Measurements from ENCODE around the gene SINHCAF. TPM values are rescaled to one million over a fixed set of nuclear protein-coding genes. Genes with fewer than 3 reads are reported as not detected.

The SINHCAF gene
- total RNA-seq, 1 experiment from 2014 or later = 179 TPM

- TF ChIP-seq POLR2A (IDR thresholded peaks at IDR 0.05; ENCODE audit: borderline replicate concordance, extremely low read depth, insufficient read depth, insufficient read length) = no peak
- no peak for TF ChIP-seq SP1 (IDR thresholded peaks at IDR 0.05; ENCODE audit: low read depth)
- no peak for TF ChIP-seq JUND (IDR thresholded peaks at IDR 0.05)
- no peak for TF ChIP-seq YY1 (IDR thresholded peaks at IDR 0.05; ENCODE audit: extremely low read depth, insufficient replicate concordance, low read depth, low read length)
- no peak for TF ChIP-seq ELF1 (IDR thresholded peaks at IDR 0.05; ENCODE audit: borderline replicate concordance, low read depth)
- no peak for TF ChIP-seq ATF3 (IDR thresholded peaks at IDR 0.05)
- no peak for TF ChIP-seq MAX (IDR thresholded peaks at IDR 0.05)
These were observed 37.5 kb upstream of the SINHCAF start (continued) for GRCh38 chr12:31363416-31363809.

GRCh38 chr12:31362759-31363415, 36.9 kb upstream of the SINHCAF start:
- H3K4me2 ChIP-seq (ENCODE audit: low read length) = no peak overlapping the region
- no TSS peak for BruUV-seq (replicated peaks)

More at GRCh38 chr12:31362759-31363415, 36.9 kb upstream of the SINHCAF start:
- intact Hi-C loops (cut with micrococcal nuclease) = no loop called here
- CTCF ChIA-PET = interaction anchor here (2.0 kb wide), 1 partner anchor 112 kb away, joined by 4 read pairs; no protein-coding TSS in a partner anchor
- no peak for DNase-seq (ENCODE audit: low read depth, low spot score)
- TF ChIP-seq TCF7L2 (IDR thresholded peaks at IDR 0.05; ENCODE audit: borderline replicate concordance, extremely low read depth, insufficient read depth, insufficient read length) = no peak
- TF ChIP-seq CEBPB (IDR thresholded peaks at IDR 0.05; ENCODE audit: low read depth) = no peak
- TF ChIP-seq FOSL1 (IDR thresholded peaks at IDR 0.05; ENCODE audit: low read depth) = no peak
- TF ChIP-seq ATF3 (IDR thresholded peaks at IDR 0.05) = no peak
- peak; percentile 46 for TF ChIP-seq RAD21 (IDR thresholded peaks at IDR 0.05; ENCODE audit: low read depth)
- TF ChIP-seq SP1 (IDR thresholded peaks at IDR 0.05; ENCODE audit: low read depth) = no peak
- Histone ChIP-seq H3K9me3 (ENCODE audit: control insufficient read depth in 1 of 2, insufficient read depth in 1 of 2, low read depth in 1 of 2, low read length in 2 of 2) (no peaks in the 10 kb centered on the region), H3K9me2 (ENCODE audit: insufficient read depth) (no peaks in the 10 kb centered on the region), H3K27me3 (ENCODE audit: insufficient read depth, low read length) (no peaks in the 10 kb centered on the region), H2AFZ (ENCODE audit: low read depth, low read length, poor library complexity, severe bottlenecking) (no peak overlapping the region), H3K79me2 (ENCODE audit: insufficient read depth, low read length) (no peaks in the 10 kb centered on the region), H3K36me3 (ENCODE audit: control insufficient read depth in 1 of 2, insufficient read depth in 2 of 2, low read length in 2 of 2) (no peaks in the 10 kb centered on the region), H3K4me3 (replicated peaks in 1 of 2; ENCODE audit: low read depth in 1 of 2, low read length in 2 of 2) (no peak overlapping the region), H3K4me1 (ENCODE audit: control insufficient read depth in 1 of 2, insufficient read depth in 2 of 2, low read length in 2 of 2) (peaks cover 0 to 6% of the 10 kb centered on the region in 2 experiments; a peak in 1 of 4 replicates), H4K20me1 (ENCODE audit: insufficient read depth) (no peaks in the 10 kb centered on the region), H3K27ac (ENCODE audit: low read depth, low read length) (no peak overlapping the region), H3K9ac (ENCODE audit: low read length) (no peak overlapping the region)
- POLR2A ChIA-PET = no interaction called here
- RAD21 ChIA-PET (ENCODE audit: low non-redundant PET in 1 of 2, low total read pairs in 2 of 2, uncharacterized antibody in 2 of 2, unreplicated experiment in 2 of 2) = no interaction called here
- peak; percentile 55 for ATAC-seq

Data from HCT116 (cell line).